IgD-negative memory B cell (primary cell): ENCODE data around the gene TCF7L2. TPM values are rescaled to one million over a fixed set of nuclear protein-coding genes. Genes with fewer than 3 reads are reported as not detected.
A peak's percentile ranks its signal among the peaks of the same experiment; 100 is the strongest.

Source experiments
- H3K27ac Mint-ChIP-seq, 3 donors: one replicate each; pipeline ENCODE4 v1.8.0; 2020 to 2022; ENCODE audit warnings: mild to moderate bottlenecking in 3 of 3, mixed read lengths in 3 of 3, moderate library complexity in 1 of 3
- H3K27me3 Mint-ChIP-seq: one replicate; pipeline ENCODE4 v1.8.0; 2021; ENCODE audit warnings: mixed read lengths
- H3K36me3 Mint-ChIP-seq: one replicate; pipeline ENCODE4 v1.8.0; 2020; ENCODE audit warnings: mild to moderate bottlenecking, mixed read lengths
- H3K4me1 Mint-ChIP-seq, 3 donors: one replicate each; pipeline ENCODE4 v1.8.0; 2020 to 2022; ENCODE audit warnings: mixed read lengths in 3 of 3, mild to moderate bottlenecking in 1 of 3
- H3K4me3 Mint-ChIP-seq, 4 donors: one replicate each; pipeline ENCODE4 v1.8.0; 2020 to 2022; ENCODE audit warnings: mild to moderate bottlenecking in 4 of 4, mixed read lengths in 4 of 4, moderate library complexity in 3 of 4
- H3K9me3 Mint-ChIP-seq, 3 donors: one replicate each; pipeline ENCODE4 v1.8.0; 2020 to 2021; ENCODE audit warnings: mixed read lengths in 3 of 3, mild to moderate bottlenecking in 1 of 3
- polyA plus RNA-seq: library from polyadenylated mRNA; unstranded; fragments of 300-500 nt; fragmentation: Illumina TruSeq; gene quantifications from one replicate; pipeline ENCODE4 v1.2.3, GENCODE V29; 2021

TCF7L2 gene
- polyA plus RNA-seq: 0.43 TPM

DNA sequence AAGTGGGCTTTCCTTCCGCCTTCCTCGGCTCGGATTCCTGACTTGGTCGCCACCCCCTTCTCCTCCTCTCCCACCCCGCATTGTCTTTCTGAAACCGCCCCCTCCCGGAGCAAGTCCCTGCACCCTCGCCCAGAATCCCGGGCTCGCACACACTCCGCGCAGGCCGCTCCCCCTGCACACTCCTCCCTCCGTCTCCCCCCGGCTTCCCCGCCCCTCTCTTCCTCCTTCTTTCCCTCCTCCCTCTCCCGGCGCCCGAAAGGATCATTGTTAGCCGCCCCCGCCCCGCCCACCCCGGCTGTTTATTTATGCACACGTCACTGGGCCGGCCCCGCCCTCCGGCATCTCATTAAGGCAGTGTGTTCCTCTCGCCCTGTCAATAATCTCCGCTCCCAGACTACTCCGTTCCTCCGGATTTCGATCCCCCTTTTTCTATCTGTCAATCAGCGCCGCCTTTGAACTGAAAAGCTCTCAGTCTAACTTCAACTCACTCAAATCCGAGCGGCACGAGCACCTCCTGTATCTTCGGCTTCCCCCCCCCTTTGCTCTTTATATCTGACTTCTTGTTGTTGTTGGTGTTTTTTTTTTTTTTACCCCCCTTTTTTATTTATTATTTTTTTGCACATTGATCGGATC, at the start of gene TCF7L2:
TCF7L2 (plus strand) TSS at position 373 of the 633 bp plus-strand sequence. CDS start 510 bp downstream, outside the sequence.
- Mint-ChIP-seq H3K4me3 (peak within 1 kb of the TSS; percentile 81 to 97 (median 90)), H3K36me3 (peaks cover 1% of the 10 kb centered on the region), H3K27ac (no peak within 1 kb of the TSS), H3K27me3 (peaks cover 56% of the 10 kb centered on the region), H3K4me1 (peaks cover 8 to 21% (median 12%) of the 10 kb centered on the region in 3 donors), H3K9me3 (no peaks in the 10 kb centered on the region)

DNA sequence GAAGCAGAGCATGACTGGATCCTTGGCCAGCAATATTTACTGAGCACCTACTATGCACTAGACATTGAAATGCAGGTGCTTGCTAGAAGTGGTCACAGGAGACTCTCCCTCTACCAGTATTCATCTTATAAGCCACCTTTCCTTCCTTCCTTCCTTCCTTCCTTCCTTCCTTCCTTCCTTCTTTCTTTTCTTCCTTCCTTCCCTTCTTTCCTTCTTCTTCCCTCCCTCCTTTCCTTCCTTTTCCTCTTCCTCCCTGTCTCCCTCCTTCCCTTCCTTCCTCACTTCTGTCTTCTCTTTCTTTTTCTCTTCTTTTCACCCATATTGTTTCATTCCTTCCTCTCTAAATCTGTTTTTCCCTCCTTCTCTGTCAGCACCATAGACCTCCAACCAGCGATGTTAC, 47.3 kb upstream of the TCF7L2 start:
- H3K9me3 Mint-ChIP-seq: no peaks in the 10 kb centered on the region
- peaks cover 2% of the 10 kb centered on the region for H3K36me3 Mint-ChIP-seq
- no peaks in the 10 kb centered on the region for H3K27me3 Mint-ChIP-seq
- no peaks in the 10 kb centered on the region for H3K4me1 Mint-ChIP-seq
- H3K27ac Mint-ChIP-seq: no peak overlapping the region
- H3K4me3 Mint-ChIP-seq: no peak overlapping the region

DNA sequence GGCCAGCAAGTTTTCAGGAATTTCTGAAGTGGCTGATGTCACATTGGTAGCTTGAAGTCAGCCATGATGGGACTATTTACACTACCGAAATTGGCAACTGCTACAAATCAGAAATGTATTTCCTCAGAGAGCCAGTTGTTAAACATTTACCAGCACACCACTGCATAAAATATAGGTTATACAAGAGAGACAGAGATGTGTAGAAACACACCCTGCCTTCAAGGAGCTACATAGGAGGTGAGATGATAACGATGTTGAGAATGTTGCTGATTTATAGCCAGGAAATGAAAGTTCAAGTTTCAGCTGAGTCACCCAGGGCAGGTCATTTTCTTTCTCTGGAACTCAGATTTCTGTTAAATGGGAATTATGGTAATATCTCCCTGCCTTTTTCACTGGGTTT, 46.0 kb upstream of the TCF7L2 start:
- Mint-ChIP-seq H3K36me3 (peaks cover 2% of the 10 kb centered on the region), H3K4me1 (no peaks in the 10 kb centered on the region), H3K4me3 (no peak overlapping the region), H3K27ac (no peak overlapping the region), H3K9me3 (no peaks in the 10 kb centered on the region), H3K27me3 (no peaks in the 10 kb centered on the region)

DNA sequence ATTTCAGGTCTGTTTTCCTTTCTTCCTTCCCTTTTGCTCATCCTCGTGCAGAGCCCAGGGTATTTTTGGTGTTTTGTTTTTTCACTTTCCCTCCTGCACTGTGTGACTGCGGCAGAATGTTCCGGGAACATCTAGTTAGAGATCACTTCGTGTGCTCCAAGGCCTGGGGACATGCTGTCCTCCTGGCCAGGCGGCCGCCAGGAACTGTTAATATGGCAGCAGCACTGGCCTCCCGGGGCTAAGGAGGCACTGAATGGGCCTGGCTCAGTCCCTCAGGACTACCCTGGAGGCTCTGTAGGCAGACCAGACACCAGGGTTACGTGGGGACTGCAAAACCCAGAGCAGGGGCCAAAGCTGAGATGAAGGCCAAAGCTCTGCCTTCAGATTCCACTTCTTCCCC, 43.1 kb upstream of the TCF7L2 start:
- Mint-ChIP-seq H3K4me1 (no peaks in the 10 kb centered on the region), H3K9me3 (no peaks in the 10 kb centered on the region), H3K27ac (no peak overlapping the region), H3K36me3 (no peaks in the 10 kb centered on the region), H3K27me3 (peaks cover 1% of the 10 kb centered on the region), H3K4me3 (no peak overlapping the region)

DNA sequence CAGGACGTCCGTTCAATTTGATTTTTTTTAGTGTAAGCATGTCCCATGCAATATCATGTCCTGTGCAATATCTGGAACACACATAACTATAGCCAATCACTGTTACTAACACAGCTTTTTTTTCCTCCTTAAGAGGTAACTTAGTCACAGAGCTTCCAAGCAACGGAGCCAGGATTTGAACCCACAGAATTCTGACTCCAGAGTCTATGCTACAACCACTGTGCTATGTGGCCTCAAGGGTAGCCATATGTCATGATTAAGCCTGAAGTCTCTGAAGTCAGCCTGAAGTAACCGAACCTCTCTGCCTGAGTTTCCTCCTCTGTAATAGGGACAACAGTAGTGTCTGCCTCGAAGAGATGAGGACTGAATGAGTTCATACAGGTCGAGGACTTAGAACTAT, 42.2 kb upstream of the TCF7L2 start:
- H3K27ac Mint-ChIP-seq: no peak overlapping the region
- no peaks in the 10 kb centered on the region for H3K36me3 Mint-ChIP-seq
- peaks cover 2% of the 10 kb centered on the region for H3K27me3 Mint-ChIP-seq
- H3K4me1 Mint-ChIP-seq: no peaks in the 10 kb centered on the region
- H3K9me3 Mint-ChIP-seq: no peaks in the 10 kb centered on the region
- H3K4me3 Mint-ChIP-seq: no peak overlapping the region

DNA sequence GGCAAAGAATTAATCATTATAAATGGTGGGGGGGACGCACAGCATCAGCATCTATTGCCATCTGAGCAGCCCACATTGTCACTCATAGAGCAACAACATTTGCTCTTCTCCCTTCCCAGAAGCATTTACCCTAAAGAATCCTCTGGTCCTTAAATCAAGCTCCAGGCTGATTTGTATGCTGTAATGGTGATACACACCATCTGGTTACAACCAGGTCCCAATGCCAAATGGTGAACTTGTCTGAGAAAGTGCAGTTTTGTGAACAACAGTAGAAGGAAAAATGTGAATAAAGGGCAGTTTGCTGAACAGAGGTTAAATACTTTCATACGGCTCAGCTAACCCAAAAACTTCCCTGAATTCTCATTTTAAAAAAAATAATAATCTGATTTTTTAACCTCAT, 38.8 kb upstream of the TCF7L2 start:
- H3K9me3 Mint-ChIP-seq: no peaks in the 10 kb centered on the region
- H3K4me1 Mint-ChIP-seq: no peaks in the 10 kb centered on the region
- no peak overlapping the region for H3K27ac Mint-ChIP-seq
- H3K27me3 Mint-ChIP-seq: peaks cover 3% of the 10 kb centered on the region
- no peak overlapping the region for H3K4me3 Mint-ChIP-seq
- H3K36me3 Mint-ChIP-seq: peaks cover 2% of the 10 kb centered on the region

DNA sequence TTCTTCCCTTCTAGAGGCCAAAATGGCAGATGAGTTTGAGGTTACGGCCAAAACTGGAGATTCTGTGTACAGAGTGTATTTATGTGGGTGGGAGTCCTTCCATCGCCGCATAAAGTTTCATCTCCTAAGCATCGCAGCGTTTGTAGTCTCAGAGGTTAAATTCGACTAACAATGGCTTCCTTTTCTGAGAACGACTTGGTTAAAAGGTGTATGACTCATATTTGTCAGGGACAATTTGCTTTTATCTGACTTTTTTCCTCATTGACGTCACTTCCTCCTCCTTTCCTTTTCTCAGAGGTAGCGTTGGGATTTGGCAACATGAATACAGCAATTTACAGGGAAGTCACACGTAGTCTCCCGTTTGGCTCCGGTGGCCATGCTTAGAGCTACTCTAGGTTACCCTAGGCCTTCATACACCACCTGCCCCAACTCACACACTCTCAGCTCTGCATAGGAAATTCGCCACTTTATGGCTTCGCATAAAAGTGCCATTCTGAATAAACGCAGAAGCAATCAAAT, 37.6 kb upstream of the TCF7L2 start:
- no peak overlapping the region for H3K27ac Mint-ChIP-seq
- H3K36me3 Mint-ChIP-seq: peaks cover 2% of the 10 kb centered on the region
- no peak overlapping the region for H3K4me3 Mint-ChIP-seq
- no peaks in the 10 kb centered on the region for H3K4me1 Mint-ChIP-seq
- peaks cover 0 to 2% (median 0%) of the 10 kb centered on the region in 3 donors for H3K9me3 Mint-ChIP-seq
- peaks cover 3% of the 10 kb centered on the region for H3K27me3 Mint-ChIP-seq

DNA sequence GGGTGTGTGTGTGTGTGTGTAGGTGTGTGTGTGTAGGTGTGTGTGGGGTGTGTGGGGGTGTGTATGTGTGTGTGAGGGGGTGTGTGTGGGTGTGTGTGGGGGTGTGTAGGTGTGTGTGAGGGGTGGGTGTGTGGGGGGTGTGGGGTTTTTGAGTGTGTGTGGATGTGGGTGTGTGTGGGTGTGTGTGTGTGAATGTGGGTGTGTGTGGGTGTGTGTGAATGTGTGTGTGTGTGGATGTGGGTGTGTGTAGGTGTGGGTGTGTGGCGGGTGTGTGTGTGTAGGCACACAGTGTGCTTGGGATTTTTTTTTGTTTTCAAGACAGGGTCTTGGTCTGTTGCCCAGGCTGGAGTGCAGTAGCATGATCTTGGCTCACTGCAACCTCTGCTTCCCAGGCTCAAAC, 36.8 kb upstream of the TCF7L2 start:
- peaks cover 3% of the 10 kb centered on the region for H3K27me3 Mint-ChIP-seq
- no peak overlapping the region for H3K4me3 Mint-ChIP-seq
- H3K27ac Mint-ChIP-seq: no peak overlapping the region
- H3K9me3 Mint-ChIP-seq: peaks cover 0 to 2% (median 0%) of the 10 kb centered on the region in 3 donors
- H3K36me3 Mint-ChIP-seq: peaks cover 2% of the 10 kb centered on the region
- H3K4me1 Mint-ChIP-seq: no peaks in the 10 kb centered on the region

DNA sequence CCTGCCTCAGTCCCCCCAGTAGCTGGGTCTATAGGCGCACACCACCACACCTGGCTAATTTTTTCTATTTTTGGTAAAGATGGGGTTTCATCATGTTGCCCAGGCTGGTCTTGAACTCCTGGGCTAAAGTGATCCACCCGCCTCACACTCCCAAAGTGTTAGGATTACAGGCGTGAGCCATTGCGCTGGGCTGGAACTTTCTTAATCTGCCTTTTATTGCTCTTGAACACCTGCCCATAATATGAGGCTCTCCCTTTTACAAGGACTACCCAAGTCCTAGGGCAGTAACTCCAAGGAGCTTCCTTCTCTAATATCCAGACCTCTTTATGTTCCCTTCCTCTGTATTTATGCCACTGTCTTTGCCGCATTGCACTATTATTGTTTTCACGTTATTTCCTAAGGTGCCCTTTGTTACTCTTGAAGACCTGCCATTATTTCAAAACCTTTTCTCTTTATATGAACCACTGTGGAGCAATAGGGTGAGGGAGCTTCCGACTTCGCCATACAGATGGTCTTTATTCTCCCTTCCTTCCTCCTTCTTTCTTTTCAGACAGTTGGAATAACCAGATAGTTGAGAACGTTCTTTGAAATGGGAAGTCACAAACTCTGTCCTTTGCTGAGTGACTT, 36.3 kb upstream of the TCF7L2 start:
- no peaks in the 10 kb centered on the region for H3K4me1 Mint-ChIP-seq
- peaks cover 3% of the 10 kb centered on the region for H3K27me3 Mint-ChIP-seq
- peaks cover 0 to 2% (median 0%) of the 10 kb centered on the region in 3 donors for H3K9me3 Mint-ChIP-seq
- H3K4me3 Mint-ChIP-seq: no peak overlapping the region
- peaks cover 2% of the 10 kb centered on the region for H3K36me3 Mint-ChIP-seq
- H3K27ac Mint-ChIP-seq: no peak overlapping the region

DNA sequence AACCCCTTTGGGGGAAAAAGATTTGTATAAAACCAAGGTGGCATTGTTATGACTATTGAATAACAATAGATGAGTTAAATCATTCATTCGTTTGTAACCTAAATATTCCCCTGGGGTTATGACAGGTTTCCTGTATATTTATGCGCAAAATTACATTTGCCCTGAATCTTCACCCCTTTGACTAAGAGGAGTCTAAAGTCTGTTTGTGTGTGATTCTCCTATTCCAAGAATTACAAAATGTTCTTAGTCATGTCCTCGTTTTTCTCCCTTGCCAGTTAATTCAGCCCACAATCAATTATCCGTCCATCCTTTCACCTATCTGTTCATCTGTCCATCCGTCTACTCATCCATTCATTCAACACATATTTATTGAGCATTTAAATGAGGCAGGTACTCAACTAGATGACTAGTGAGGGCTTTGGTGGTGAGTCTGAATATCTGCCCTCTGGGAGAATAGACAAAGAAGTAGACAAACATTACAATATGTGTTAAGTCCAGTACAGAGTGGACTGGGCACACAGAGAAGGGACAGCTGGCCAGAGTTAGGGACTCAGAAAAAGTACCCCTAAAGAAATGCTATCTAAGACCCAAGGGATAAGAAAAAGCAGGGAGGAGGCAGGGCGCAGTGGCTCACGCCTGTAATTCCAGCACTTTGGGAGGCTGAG, 35.6 kb upstream of the TCF7L2 start:
- Mint-ChIP-seq H3K27ac (no peak overlapping the region), H3K27me3 (peaks cover 3% of the 10 kb centered on the region), H3K4me1 (no peaks in the 10 kb centered on the region), H3K4me3 (no peak overlapping the region), H3K9me3 (peaks cover 0 to 2% (median 0%) of the 10 kb centered on the region in 3 donors), H3K36me3 (peaks cover 4% of the 10 kb centered on the region)

DNA sequence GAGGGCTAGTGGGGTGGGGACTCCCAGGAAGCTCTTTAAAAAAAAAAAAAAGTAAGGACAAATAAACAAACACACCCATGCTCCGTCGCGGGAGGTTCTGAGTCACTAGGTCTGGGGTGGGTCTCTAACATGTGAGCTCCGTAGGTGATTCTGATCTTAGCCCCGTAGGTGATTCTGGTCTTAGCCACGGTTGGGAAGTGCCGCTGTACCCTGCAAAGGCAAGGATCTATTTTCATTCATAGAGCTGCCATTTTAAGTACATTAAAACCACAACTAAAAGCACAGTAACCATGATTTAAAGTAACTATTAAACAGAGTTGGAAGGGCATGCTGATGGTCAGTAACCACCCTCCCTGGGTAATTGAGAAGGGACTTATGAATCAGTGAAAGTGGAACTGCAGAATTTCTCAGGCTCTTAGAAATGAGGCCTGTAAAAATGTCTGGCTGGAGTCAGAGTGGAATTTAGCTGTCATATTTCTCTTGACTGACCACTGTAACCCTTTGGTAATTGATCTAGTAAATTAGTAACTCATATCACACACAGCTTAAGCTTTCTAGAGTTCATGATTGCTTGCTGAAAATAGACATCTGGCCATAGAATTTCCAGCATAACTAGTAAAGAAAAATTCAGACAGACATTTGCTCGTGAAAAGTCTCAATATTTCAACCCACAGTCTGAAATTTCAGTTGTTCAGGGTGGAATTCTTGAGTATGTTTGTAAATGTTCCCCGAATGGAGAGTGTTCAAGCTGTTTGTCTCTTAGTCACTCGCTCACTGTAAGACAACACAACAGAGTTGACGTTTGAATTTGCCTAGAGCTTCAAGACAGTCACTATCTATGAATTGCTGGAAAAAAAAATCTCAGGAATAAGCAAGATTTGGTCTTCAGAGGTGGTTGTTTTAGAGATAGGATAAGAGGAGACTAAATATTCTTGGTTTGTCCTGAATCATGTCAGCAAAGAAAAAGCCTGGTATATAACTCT, 34.2 kb upstream of the TCF7L2 start:
- Mint-ChIP-seq H3K27me3 (peaks cover 1% of the 10 kb centered on the region), H3K36me3 (peaks cover 6% of the 10 kb centered on the region), H3K4me1 (no peaks in the 10 kb centered on the region), H3K4me3 (no peak overlapping the region), H3K27ac (no peak overlapping the region), H3K9me3 (peaks cover 0 to 2% (median 0%) of the 10 kb centered on the region in 3 donors)

DNA sequence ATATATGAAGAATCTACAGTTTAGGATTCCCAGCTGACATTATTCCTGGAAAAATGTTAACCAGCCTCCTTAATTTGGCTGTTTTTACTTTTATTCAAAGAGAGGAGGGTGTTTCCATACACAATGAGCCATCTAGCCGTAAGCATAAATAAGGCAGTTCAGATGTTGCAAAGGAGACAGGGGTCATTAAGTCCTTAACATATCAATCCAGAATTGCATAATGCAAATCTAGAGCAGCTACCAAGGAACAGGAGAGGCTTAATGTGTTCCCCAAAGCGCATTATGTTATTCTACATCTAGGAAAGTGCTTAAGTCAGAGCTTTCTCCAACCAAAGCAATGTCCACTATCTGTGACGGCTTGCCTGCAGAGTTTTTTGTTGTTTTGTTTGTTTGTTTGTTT, 32.4 kb upstream of the TCF7L2 start:
- peaks cover 3% of the 10 kb centered on the region for H3K27me3 Mint-ChIP-seq
- H3K36me3 Mint-ChIP-seq: peaks cover 6% of the 10 kb centered on the region
- no peak overlapping the region for H3K27ac Mint-ChIP-seq
- H3K4me1 Mint-ChIP-seq: no peaks in the 10 kb centered on the region
- H3K9me3 Mint-ChIP-seq: peaks cover 0 to 2% (median 0%) of the 10 kb centered on the region in 3 donors
- H3K4me3 Mint-ChIP-seq: no peak overlapping the region

DNA sequence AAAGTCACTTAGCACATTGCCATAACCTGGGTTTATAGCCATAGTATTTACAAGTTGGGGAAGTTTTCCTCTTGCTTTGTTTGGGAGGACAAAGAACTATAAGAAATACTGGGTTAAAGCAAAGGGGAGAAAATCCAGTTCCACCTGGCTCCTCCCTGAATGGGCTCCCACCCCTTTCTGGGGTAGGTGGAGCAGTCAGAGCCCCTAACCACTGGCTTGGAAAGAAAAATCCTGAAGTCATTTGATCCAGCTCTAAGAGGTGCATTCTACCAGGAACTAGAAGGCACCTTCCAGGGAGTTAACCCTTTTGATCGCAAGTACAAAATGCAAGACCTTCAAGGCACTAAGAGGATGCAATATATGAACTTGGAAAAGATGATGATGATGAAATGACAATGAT, 31.3 kb upstream of the TCF7L2 start:
- H3K27me3 Mint-ChIP-seq: peaks cover 6% of the 10 kb centered on the region
- peaks cover 6% of the 10 kb centered on the region for H3K36me3 Mint-ChIP-seq
- H3K9me3 Mint-ChIP-seq: peaks cover 0 to 2% (median 0%) of the 10 kb centered on the region in 3 donors
- H3K4me1 Mint-ChIP-seq: no peaks in the 10 kb centered on the region
- H3K27ac Mint-ChIP-seq: no peak overlapping the region
- H3K4me3 Mint-ChIP-seq: no peak overlapping the region

DNA sequence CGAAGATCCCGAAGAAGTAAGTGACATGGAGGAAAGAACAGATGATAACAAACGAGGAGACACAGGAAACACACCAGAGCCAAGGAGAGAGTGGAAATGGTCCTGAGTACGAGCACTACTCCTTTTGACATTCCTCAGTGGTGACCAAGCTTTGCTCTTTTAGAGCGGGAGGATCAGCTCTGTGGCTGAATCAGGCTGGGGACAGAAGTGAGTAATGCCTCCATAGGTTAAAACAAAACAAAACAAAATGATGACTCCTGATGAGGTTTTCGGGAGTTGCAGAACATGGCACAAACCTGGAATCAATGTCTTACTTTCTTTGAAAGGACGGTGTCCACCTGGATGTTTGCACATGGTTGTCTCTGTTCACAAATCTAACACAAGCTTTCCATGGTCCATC, 30.3 kb upstream of the TCF7L2 start:
- no peaks in the 10 kb centered on the region for H3K4me1 Mint-ChIP-seq
- H3K36me3 Mint-ChIP-seq: peaks cover 4% of the 10 kb centered on the region
- peaks cover 0 to 2% (median 0%) of the 10 kb centered on the region in 3 donors for H3K9me3 Mint-ChIP-seq
- no peak overlapping the region for H3K27ac Mint-ChIP-seq
- H3K4me3 Mint-ChIP-seq: no peak overlapping the region
- H3K27me3 Mint-ChIP-seq: peaks cover 6% of the 10 kb centered on the region
